HG03045 (cell line): ENCODE results near the gene KCNH5.
"Not testable (repeated sequence)": the region's sequence is repeated elsewhere in the genome, so short reads cannot be mapped to it uniquely, and the experiment has no call there.

Experiments used
- ATAC-seq: cut with Tn5 transposase; IDR thresholded peaks from one replicate; pipeline ENCODE4 v1.9.1; 2021; ENCODE audit warnings: mild to moderate bottlenecking, moderate library complexity; ENCODE audit not compliant: unreplicated experiment

Gene KCNH5

DNA sequence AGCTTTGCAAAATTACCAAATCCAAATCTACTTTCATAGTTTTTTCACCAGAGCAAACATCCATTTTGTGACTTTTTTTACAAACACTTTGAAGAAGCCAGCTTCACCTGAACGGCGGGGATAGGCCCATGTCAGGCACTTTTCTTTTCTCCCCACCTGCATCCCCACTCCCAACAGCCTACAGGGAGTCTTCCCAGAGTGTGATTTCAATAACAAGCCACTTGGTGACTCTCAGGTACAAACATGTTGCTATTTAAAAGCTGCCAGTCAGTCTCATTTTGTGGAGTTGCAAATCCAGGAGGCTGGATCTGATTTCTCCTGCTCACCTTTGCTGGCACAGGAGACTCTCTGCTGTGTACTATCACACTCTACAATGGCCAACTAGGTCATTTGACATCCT lies 285.5 kb downstream of the KCNH5 start:
- no peak for ATAC-seq

DNA sequence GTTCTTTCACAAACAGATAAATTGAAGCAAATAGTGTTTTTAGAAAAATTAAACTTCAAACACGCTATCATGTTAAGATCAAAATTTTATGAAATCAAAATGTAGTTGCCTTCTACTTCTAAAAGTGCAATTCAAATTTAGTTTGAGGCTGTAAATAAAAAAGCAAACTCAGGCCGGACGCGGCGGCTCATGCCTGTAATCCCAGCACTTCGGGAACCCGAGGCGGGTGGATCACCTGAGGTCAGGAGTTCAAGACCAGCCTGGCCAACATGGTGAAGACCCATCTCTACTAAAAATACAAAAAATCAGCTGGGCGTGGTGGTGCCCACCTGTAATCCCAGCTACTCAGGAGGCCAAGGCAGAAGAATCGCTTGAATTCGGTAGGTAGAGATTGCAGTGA lies 298.4 kb downstream of the KCNH5 start:
- not testable (repeated sequence) for ATAC-seq

DNA sequence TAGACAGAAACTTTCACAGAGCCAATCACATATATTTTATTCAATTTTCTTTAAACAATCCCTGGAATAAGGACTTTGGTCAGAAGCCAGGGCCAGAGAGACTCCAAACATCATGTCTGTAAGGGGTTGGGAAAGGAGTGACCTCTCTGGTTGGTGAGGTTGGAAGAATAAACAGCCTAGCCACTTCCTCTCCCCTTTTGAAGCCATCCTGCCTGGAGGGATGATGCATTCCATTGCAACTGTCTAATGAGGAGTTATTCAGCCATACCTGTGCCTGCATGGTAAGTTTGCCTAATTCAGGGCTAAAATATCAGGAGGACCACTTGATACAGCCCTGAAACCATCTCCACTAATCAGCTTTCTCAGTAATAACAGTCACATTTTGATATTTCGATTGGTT lies 299.8 kb downstream of the KCNH5 start:
- ATAC-seq, result no peak

DNA sequence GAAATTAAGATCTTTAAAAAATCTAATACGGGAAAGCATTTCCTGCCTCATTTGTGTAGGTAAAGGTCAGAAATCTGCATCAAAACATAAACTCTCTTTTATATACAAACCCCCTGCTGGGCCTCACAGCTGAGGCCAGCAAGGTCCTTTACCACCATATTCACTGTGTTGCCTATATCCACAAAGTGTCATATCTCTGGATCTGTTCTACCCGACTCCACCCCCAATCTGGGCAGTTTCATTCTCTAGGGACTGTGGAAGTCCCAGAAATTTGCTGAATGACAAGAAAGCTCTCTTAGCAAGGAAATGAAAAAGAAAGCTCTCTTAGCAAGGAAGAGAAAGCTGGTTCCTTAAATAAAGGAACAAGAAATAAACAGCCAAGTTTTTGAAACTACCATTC lies 301.7 kb downstream of the KCNH5 start:
- ATAC-seq, result no peak

- ATAC-seq, result no peak
Observed at GRCh38 chr14:62743118-62743517, 302.1 kb downstream of the KCNH5 start.

DNA sequence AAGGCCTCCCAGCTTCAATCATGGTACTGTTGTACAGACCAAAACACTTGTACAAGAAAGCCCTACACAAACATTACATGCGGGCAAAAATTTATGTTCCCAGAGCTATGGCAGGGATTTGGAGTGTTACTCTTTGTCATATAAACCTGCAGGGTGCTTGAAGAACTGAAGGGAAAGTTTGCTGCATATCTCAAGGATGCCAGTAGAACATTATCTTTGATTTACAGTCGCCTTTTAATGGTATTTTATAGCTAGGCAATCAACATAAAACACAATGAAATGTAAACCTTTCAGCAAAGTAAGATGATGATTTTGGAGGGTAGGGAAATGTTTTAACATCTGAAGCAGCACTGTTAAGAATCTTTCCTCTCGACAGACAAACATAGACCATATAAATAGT lies 305.6 kb downstream of the KCNH5 start:
- ATAC-seq, result no peak

GRCh38 chr14:62736048-62737043 lies 308.9 kb downstream of the KCNH5 start:
- no peak for ATAC-seq

DNA sequence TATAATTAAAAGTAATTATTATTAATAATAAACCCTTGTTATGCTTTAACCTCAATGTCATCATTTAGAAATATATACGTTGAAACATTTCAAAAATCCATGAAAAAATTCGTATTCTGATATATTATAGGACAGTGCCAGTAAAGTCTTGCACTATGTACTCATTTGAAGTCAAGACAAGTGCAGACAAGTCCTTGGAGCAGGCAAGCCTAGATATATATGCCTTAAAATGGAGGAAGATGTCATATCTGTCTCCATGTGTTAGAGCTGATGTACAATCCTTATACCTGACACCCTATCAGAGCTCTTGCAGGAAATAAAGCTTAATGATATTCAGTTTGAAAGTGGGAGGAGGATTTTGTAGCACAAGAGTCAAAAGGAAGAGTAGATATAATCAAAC lies 310.4 kb downstream of the KCNH5 start:
- no peak for ATAC-seq

GRCh38 chr14:62722406-62722805 lies 322.9 kb downstream of the KCNH5 start:
- ATAC-seq, result no peak

GRCh38 chr14:62718629-62719028 lies 326.6 kb downstream of the KCNH5 start:
- no peak for ATAC-seq

DNA sequence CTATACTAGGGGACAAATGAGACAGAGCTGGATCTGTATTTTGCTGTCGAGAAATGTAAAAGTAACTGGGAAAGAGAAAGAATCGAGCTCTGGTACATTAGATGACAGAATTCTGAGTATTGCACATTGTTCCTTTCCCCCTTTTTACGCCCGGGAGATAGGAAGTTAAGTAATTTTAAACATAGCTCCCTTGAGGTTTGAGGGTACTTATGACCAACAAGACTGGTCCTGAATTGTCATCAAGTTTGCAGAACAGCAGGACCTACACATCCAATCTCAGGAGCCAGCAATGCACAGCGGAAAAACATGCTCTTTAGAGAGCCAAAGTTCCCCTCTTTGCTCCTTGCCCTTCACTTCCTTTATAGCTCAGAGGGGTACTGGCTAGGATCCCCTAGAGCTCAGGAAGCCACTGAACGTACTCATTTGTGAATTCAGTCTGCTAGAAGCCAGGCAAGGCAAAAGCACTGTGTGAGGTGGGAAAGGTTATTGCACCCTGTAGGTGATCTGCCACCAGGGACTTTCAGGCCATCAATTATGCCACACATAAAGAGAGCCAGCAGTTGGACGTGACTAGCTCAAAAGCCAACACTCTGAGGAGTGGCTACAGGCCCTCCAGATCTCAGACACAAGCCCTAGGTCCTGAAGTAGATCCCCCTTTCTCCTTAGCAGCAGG lies 333.8 kb downstream of the KCNH5 start:
- ATAC-seq, result no peak

- ATAC-seq, result no peak
Observed at GRCh38 chr14:62710811-62711210, 334.4 kb downstream of the KCNH5 start.

- no peak for ATAC-seq
Observed at GRCh38 chr14:62709773-62710172, 335.5 kb downstream of the KCNH5 start.

GRCh38 chr14:62706217-62706616 lies 339.0 kb downstream of the KCNH5 start:
- ATAC-seq, result no peak

GRCh38 chr14:62697461-62697860 lies 347.8 kb downstream of the KCNH5 start:
- no peak for ATAC-seq

DNA sequence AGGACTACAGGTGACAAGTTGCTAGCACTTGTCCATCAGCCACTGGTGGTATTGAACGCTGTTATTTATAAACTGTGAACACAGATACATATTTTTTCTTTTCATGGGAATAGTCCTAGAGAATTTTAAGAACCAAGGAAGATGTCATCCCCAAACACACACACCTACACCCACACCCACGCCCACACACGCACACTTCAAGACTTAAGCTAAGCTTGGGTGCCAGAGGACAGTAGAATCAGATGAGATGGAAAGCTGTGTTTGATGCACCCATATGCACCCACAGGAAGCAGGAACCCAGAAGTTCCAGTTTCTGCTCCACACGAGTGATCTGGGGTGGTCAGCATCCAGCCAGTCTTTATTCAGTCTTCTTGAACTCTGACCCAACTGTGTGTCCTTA lies 348.3 kb downstream of the KCNH5 start:
- no peak for ATAC-seq

GRCh38 chr14:62696331-62696924 lies 348.8 kb downstream of the KCNH5 start:
- no peak for ATAC-seq

DNA sequence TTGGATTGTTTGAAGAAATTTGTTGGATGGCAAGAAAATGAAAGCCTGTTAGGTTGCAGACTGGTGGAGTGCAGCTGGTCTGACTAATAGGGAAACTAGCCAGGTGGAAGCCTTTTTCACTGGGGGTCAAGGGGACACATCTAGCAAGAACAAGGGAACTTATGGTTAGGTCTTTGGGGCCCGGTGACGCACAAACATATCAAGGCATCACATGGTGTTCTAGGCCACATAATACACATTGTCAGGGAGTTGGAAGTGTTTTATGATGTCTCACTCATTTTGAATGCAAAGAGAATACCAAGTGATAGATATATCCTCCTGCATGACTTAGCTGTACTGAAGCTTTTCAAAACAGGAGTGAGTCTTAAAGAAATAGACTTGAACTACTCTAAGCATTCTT lies 351.2 kb downstream of the KCNH5 start:
- ATAC-seq, result no peak

- ATAC-seq, result no peak
Observed at GRCh38 chr14:62692490-62693106, 352.7 kb downstream of the KCNH5 start.

- no peak for ATAC-seq
Observed at GRCh38 chr14:62691647-62692489, 353.4 kb downstream of the KCNH5 start.
